GM23248 (cell line): Measurements from ENCODE around the gene NANS. TPM values are rescaled to one million over a fixed set of nuclear protein-coding genes. Genes with fewer than 3 reads are reported as not detected.

Experiments used
- DNase-seq: peaks from one replicate; pipeline ENCODE4 v3.0.0-alpha.2; 2015
- H2AFZ ChIP-seq: fragments of 200-600 bp; sonication (generic); 2 replicates; pipeline ENCODE4 v1.6.1; 2016; ENCODE audit warnings: antibody characterized with exemption
- H3F3A ChIP-seq: fragments of 200-600 bp; sonication (generic); 2 replicates; pipeline ENCODE4 v1.6.1; 2016; ENCODE audit warnings: mild to moderate bottlenecking, antibody characterized with exemption, mixed run types; ENCODE audit not compliant: insufficient read depth
- H3K27ac ChIP-seq: fragments of 200-600 bp; sonication (generic); 2 replicates; pipeline ENCODE4 v1.5.1; 2016; ENCODE audit warnings: mild to moderate bottlenecking
- H3K27me3 ChIP-seq: fragments of 200-600 bp; sonication (generic); replicated peaks from 2 replicates; pipeline ENCODE4 v1.6.1; 2016; ENCODE audit warnings: mild to moderate bottlenecking; ENCODE audit not compliant: insufficient read depth
- H3K36me3 ChIP-seq: fragments of 200-600 bp; sonication (generic); 2 replicates; pipeline ENCODE4 v1.6.1; 2016; ENCODE audit warnings: low read depth, mild to moderate bottlenecking
- H3K4me1 ChIP-seq: fragments of 200-600 bp; sonication (generic); 2 replicates; pipeline ENCODE4 v1.6.1; 2016; ENCODE audit warnings: mild to moderate bottlenecking; ENCODE audit not compliant: insufficient read depth
- H3K4me2 ChIP-seq: fragments of 200-600 bp; sonication (generic); one replicate; pipeline ENCODE4 v1.6.1; 2016; ENCODE audit warnings: mild to moderate bottlenecking; ENCODE audit not compliant: unreplicated experiment
- H3K4me3 ChIP-seq: fragments of 200-600 bp; sonication (generic); 2 replicates; pipeline ENCODE4 v1.5.1; 2016; ENCODE audit warnings: mild to moderate bottlenecking
- H3K79me2 ChIP-seq: fragments of 200-600 bp; sonication (generic); 2 replicates; pipeline ENCODE4 v1.6.1; 2016; ENCODE audit warnings: mild to moderate bottlenecking; ENCODE audit not compliant: insufficient read depth
- H3K9ac ChIP-seq: fragments of 200-600 bp; sonication (generic); 2 replicates; pipeline ENCODE4 v1.6.1; 2016; ENCODE audit warnings: mild to moderate bottlenecking
- H3K9me2 ChIP-seq: fragments of 200-600 bp; sonication (generic); 2 replicates; pipeline ENCODE4 v1.6.1; 2016; ENCODE audit warnings: mixed run types, mild to moderate bottlenecking, moderate library complexity; ENCODE audit not compliant: insufficient read depth
- H3K9me3 ChIP-seq: fragments of 200-600 bp; sonication (generic); one replicate; pipeline ENCODE4 v1.6.1; 2017; ENCODE audit warnings: low read depth
- H4K20me1 ChIP-seq: fragments of 200-600 bp; sonication (generic); 2 replicates; pipeline ENCODE4 v1.6.0; 2016; ENCODE audit not compliant: insufficient read depth
- EZH2 ChIP-seq: fragments of 200-600 bp; sonication (generic); IDR thresholded peaks from 2 replicates; pipeline ENCODE4 v1.6.1; 2018; ENCODE audit warnings: antibody characterized with exemption, mild to moderate bottlenecking; ENCODE audit not compliant: insufficient read depth, poor library complexity, severe bottlenecking
- EZH2phosphoT487 ChIP-seq: fragments of 200-600 bp; sonication (generic); IDR thresholded peaks from 2 replicates; pipeline ENCODE4 v1.6.1; 2018; ENCODE audit warnings: antibody characterized with exemption, moderate library complexity, mild to moderate bottlenecking, low read depth; ENCODE audit not compliant: insufficient read depth
- WGBS, 2 experiments: methylation state at CpG; one replicate each; pipeline ENCODE4 v1.1.6; 2015 to 2017; ENCODE audit warnings: low lambda C conversion rate in 2 of 2, low coverage in 1 of 2; ENCODE audit errors: missing lambda C conversion rate in 2 of 2; 5-methylcytosine and 5-hydroxymethylcytosine counted together
- in situ Hi-C: fragments of 300-500 bp; cut with MboI; formaldehyde crosslinking; loops from 2 replicates; pipeline ENCODE4 v1.15.0; 2020
- polyA plus RNA-seq: library from polyadenylated mRNA; unstranded; fragments of >200 nt; fragmentation: Nextera tagmentation; extraction: Ambion mirVana; gene quantifications from 2 replicates; pipeline ENCODE4 v1.2.1, GENCODE V29; 2016
- total RNA-seq: library from RNA; depleted of rRNA; stranded (reverse); fragments of >200 nt; shearing (Covaris generic); gene quantifications from 2 replicates; pipeline ENCODE4 v1.2.3, GENCODE V29; 2014

The NANS gene
- total and polyA plus RNA-seq, 2 experiments from 2014 or later, result 80.8 to 128 TPM

DNA sequence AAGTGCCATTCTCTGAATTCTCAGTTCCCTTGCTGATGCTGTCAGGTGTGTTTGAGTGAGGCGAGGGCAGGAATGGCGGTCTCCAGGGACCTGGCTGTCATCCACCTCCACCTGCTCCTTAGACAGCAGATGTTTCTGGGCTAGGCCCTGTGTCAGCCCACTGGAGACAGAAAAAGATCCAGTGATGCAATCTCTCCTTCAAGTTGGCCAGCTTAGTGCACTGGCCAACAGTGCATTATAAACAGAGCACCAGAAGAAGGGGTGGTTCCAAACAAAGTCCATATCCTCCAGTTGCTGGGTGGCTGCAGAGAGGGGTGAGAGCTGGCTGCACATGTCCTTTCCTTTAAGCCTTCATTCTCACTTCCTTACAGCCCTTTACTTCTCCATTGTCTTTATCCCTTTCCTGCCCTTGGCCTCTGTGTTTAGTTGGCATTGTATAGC is 26.5 kb downstream of the NANS start:
- no peak overlapping the region for H2AFZ ChIP-seq
- H3K4me3 ChIP-seq, result no peak overlapping the region
- no peaks in the 10 kb centered on the region for H4K20me1 ChIP-seq
- no peaks in the 10 kb centered on the region for H3K9me3 ChIP-seq
- in situ Hi-C loops, result no loop called here
- H3K4me2 ChIP-seq, result no peak overlapping the region
- H3K36me3 ChIP-seq, result peaks cover 9% of the 10 kb centered on the region; the same call in 1 of the 2 replicates
- H3K27me3 ChIP-seq, result no peaks in the 10 kb centered on the region
- H3F3A ChIP-seq, result peaks cover 32% of the 10 kb centered on the region
- no peak overlapping the region for H3K27ac ChIP-seq
- no peak for TF ChIP-seq EZH2
- no peak for TF ChIP-seq EZH2phosphoT487
- H3K79me2 ChIP-seq, result peaks cover 1% of the 10 kb centered on the region
- 97% methylated on average over 2 of the region's 2 CpGs for WGBS, 2 experiments
- H3K9me2 ChIP-seq, result no peaks in the 10 kb centered on the region
- no peak overlapping the region for H3K9ac ChIP-seq
- peaks cover 22% of the 10 kb centered on the region for H3K4me1 ChIP-seq
- no peak for DNase-seq

DNA sequence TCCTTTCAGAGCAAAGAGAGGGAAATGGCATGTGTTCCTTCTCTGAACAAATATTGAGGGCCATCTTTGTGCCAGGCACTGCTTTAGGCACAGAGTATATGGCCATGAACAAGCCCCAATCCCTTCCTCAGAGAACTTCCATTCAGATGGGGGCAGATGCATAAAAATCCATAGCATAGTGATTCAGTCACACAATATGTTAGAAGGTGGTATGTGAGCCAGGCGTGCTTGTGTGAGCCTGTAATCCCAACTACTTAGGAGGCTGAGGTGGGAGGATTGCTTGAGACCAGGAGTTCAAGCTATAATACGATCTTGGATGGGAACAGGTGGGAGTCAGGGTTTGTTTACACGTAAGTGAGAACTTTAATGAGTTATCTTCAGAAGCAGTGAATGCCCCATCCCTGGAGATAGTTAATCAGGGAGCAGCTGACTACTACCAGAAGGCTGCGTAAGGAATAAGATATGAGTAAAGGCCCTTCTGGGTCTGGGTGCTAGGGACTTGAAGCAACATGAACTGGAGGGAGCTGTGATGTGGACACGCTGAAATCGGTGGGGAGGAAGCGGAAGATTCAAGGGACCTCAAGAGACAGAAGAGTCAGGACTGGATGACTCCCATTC is 27.1 kb downstream of the NANS start:
- Histone ChIP-seq H3K36me3 (peaks cover 6% of the 10 kb centered on the region; the same call in 1 of the 2 replicates), H3K9ac (no peak overlapping the region), H3K4me2 (no peak overlapping the region), H3K4me3 (no peak overlapping the region), H3K9me2 (no peaks in the 10 kb centered on the region), H3K27ac (no peak overlapping the region), H3K79me2 (no peaks in the 10 kb centered on the region), H4K20me1 (no peaks in the 10 kb centered on the region), H2AFZ (no peak overlapping the region), H3F3A (peaks cover 32% of the 10 kb centered on the region), H3K9me3 (no peaks in the 10 kb centered on the region), H3K27me3 (no peaks in the 10 kb centered on the region), H3K4me1 (peaks cover 22% of the 10 kb centered on the region)
- no peak for DNase-seq
- WGBS, 2 experiments, result 94% methylated on average over 7 of the region's 7 CpGs
- TF ChIP-seq EZH2phosphoT487 (no peak), EZH2 (no peak)
- in situ Hi-C loops, result no loop called here

DNA sequence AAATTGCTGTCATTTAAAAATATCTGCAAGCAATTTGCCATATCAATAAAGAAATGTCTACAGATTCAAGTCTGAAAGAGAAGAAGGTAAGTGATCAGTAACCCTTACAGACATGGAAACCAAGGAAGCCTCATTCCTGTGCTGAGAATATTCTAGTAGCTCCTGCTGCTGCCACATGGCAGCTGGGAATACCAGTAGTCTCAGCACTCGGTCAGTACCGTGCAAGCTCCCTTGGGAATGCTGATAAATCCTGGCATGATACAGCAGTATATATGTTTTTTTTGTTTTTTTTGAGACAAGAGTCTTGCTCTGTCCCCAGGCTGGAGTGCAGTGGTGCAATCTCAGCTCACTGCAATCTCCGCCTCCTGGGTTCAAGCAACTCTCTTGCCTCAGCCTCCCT is 27.9 kb downstream of the NANS start:
- no peaks in the 10 kb centered on the region for H3K27me3 ChIP-seq
- no peaks in the 10 kb centered on the region for H3K79me2 ChIP-seq
- H2AFZ ChIP-seq, result no peak overlapping the region
- no peak overlapping the region for H3K4me2 ChIP-seq
- peaks cover 32% of the 10 kb centered on the region for H3F3A ChIP-seq
- WGBS, 2 experiments, result 94 to 95% methylated on average over 3 of the region's 3 CpGs
- H4K20me1 ChIP-seq, result no peaks in the 10 kb centered on the region
- no peak overlapping the region for H3K9ac ChIP-seq
- DNase-seq, result no peak
- peaks cover 22% of the 10 kb centered on the region for H3K4me1 ChIP-seq
- no peak for TF ChIP-seq EZH2phosphoT487
- TF ChIP-seq EZH2, result no peak
- H3K9me3 ChIP-seq, result no peaks in the 10 kb centered on the region
- H3K4me3 ChIP-seq, result no peak overlapping the region
- no peak overlapping the region for H3K27ac ChIP-seq
- no peaks in the 10 kb centered on the region for H3K9me2 ChIP-seq
- H3K36me3 ChIP-seq, result peaks cover 4% of the 10 kb centered on the region; the same call in 1 of the 2 replicates
- in situ Hi-C loops, result no loop called here

DNA sequence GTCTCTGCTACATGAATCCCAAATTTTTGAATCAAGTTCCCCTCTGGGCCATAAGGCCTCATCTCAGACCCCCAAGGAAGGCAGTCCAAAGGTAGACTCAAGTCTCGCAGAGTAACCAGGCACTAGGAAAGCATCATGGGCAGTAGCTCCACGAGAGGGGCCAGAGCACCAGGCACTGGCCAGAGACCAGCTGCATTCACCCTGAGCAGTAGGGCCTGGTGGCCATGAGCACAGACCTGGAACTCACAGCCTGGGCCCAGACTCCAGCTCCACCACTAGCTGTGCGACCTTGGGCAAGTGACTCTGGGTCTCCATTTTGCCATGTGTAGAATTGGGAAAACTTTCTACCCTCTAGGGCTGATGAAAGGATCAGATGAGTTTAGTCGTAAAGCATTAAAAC is 28.5 kb downstream of the NANS start:
- no peaks in the 10 kb centered on the region for H3K79me2 ChIP-seq
- no peak overlapping the region for H2AFZ ChIP-seq
- no peaks in the 10 kb centered on the region for H3K27me3 ChIP-seq
- no peaks in the 10 kb centered on the region for H3K36me3 ChIP-seq
- H3K4me3 ChIP-seq, result no peak overlapping the region
- H3K9me2 ChIP-seq, result no peaks in the 10 kb centered on the region
- in situ Hi-C loops, result no loop called here
- H4K20me1 ChIP-seq, result no peaks in the 10 kb centered on the region
- no peak for TF ChIP-seq EZH2phosphoT487
- TF ChIP-seq EZH2, result no peak
- H3K27ac ChIP-seq, result no peak overlapping the region
- H3K9ac ChIP-seq, result no peak overlapping the region
- no peak overlapping the region for H3K4me2 ChIP-seq
- no peak for DNase-seq
- H3K9me3 ChIP-seq, result no peaks in the 10 kb centered on the region
- peaks cover 32% of the 10 kb centered on the region for H3F3A ChIP-seq
- 89 to 93% methylated on average over 4 of the region's 4 CpGs for WGBS, 2 experiments
- H3K4me1 ChIP-seq, result peaks cover 21% of the 10 kb centered on the region

DNA sequence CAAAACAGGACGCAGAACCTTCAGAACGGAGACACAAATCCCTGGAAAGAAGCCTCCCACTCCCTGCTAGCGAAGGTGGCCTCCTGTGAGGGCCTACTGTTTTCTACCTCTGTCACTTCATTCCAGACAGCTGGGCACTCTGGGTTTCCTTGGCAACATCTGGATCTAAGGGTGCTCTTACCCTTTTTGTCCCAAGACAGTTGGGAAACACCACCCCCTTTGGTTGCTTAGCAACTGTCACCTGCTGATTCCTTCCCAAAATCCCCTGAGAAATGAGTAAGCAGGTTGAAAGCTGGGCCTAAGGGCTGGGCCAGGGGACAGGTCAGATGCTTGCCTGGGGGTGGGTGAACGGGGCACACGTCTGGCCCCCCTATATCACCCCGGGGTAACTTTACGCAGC is 29.4 kb downstream of the NANS start:
- Histone ChIP-seq H3K4me1 (peaks cover 12% of the 10 kb centered on the region), H3K9me2 (no peaks in the 10 kb centered on the region), H3K4me3 (no peak overlapping the region), H4K20me1 (no peaks in the 10 kb centered on the region), H3K79me2 (no peaks in the 10 kb centered on the region), H3K36me3 (no peaks in the 10 kb centered on the region), H3K4me2 (no peak overlapping the region), H3K27me3 (no peaks in the 10 kb centered on the region), H3F3A (peaks cover 27% of the 10 kb centered on the region), H3K9ac (no peak overlapping the region), H3K27ac (no peak overlapping the region), H2AFZ (no peak overlapping the region), H3K9me3 (no peaks in the 10 kb centered on the region)
- 70 to 73% methylated on average over 7 of the region's 7 CpGs for WGBS, 2 experiments
- TF ChIP-seq EZH2, result no peak
- no peak for TF ChIP-seq EZH2phosphoT487
- no peak for DNase-seq
- in situ Hi-C loops, result no loop called here
